GM23338 (cell line): ENCODE results near the gene SETX. TPM values are rescaled to one million over a fixed set of nuclear protein-coding genes. Genes with fewer than 3 reads are reported as not detected.

Experiments used
- ATAC-seq: fragments of 200-7000 bp; cut with Tn5 transposase; 3 replicates; pipeline ENCODE4 v1.9.1; 2020
- DNase-seq: peaks from one replicate; pipeline ENCODE4 v3.0.0-alpha.2; 2015; ENCODE audit warnings: low spot score
- H2AFZ ChIP-seq: fragments of 200-600 bp; sonication (generic); 2 replicates; pipeline ENCODE4 v1.8.0; 2016; ENCODE audit warnings: antibody characterized with exemption, mild to moderate bottlenecking, moderate library complexity
- H3F3A ChIP-seq: fragments of 200-600 bp; sonication (generic); replicated peaks from 2 replicates; pipeline ENCODE4 v1.8.0; 2017; ENCODE audit warnings: antibody characterized with exemption, mixed run types, low read depth
- H3K27ac ChIP-seq: fragments of 200-600 bp; sonication (generic); 2 replicates; pipeline ENCODE4 v1.6.1; 2016; ENCODE audit warnings: low read depth
- H3K27me3 ChIP-seq: fragments of 200-600 bp; sonication (generic); 2 replicates; pipeline ENCODE4 v1.8.0; 2016; ENCODE audit warnings: mild to moderate bottlenecking, mixed run types, moderate library complexity; ENCODE audit not compliant: insufficient read depth
- H3K36me3 ChIP-seq: fragments of 200-600 bp; sonication (generic); 2 replicates; pipeline ENCODE4 v1.8.0; 2016; ENCODE audit warnings: mild to moderate bottlenecking; ENCODE audit not compliant: insufficient read depth
- H3K4me1 ChIP-seq: fragments of 200-600 bp; sonication (generic); 2 replicates; pipeline ENCODE4 v1.8.0; 2016; ENCODE audit warnings: mild to moderate bottlenecking, moderate library complexity; ENCODE audit not compliant: insufficient read depth
- H3K4me2 ChIP-seq: fragments of 200-600 bp; sonication (generic); 2 replicates; pipeline ENCODE4 v1.7.1; 2017; ENCODE audit warnings: mixed run types
- H3K4me3 ChIP-seq: fragments of 200-600 bp; sonication (generic); 2 replicates; pipeline ENCODE4 v1.6.1; 2016; ENCODE audit warnings: mixed run types
- H3K79me2 ChIP-seq: fragments of 200-600 bp; sonication (generic); replicated peaks from 2 replicates; pipeline ENCODE4 v1.8.0; 2017; ENCODE audit warnings: mild to moderate bottlenecking; ENCODE audit not compliant: insufficient read depth
- H3K9me2 ChIP-seq: fragments of 200-600 bp; sonication (generic); 2 replicates; pipeline ENCODE4 v1.8.0; 2017; ENCODE audit not compliant: insufficient read depth
- H4K20me1 ChIP-seq: fragments of 200-600 bp; sonication (generic); replicated peaks from 2 replicates; pipeline ENCODE4 v1.8.0; 2017; ENCODE audit warnings: mild to moderate bottlenecking; ENCODE audit not compliant: insufficient read depth
- H3K27ac Mint-ChIP-seq: 2 replicates; pipeline ENCODE4 v1.8.0; 2020; ENCODE audit warnings: inconsistent platforms, mild to moderate bottlenecking, moderate library complexity, mixed read lengths
- H3K27me3 Mint-ChIP-seq: 3 replicates; pipeline ENCODE4 v1.8.0; 2022; ENCODE audit warnings: low read depth, mild to moderate bottlenecking, moderate library complexity, mixed read lengths, inconsistent platforms; ENCODE audit not compliant: insufficient read depth, poor library complexity
- H3K36me3 Mint-ChIP-seq: 3 replicates; pipeline ENCODE4 v1.8.0; 2021; ENCODE audit warnings: low read depth, mild to moderate bottlenecking, inconsistent platforms, moderate library complexity, mixed read lengths
- H3K4me1 Mint-ChIP-seq: 3 replicates; pipeline ENCODE4 v1.8.0; 2020; ENCODE audit warnings: mild to moderate bottlenecking, inconsistent platforms, mixed read lengths
- H3K4me3 Mint-ChIP-seq: 3 replicates; pipeline ENCODE4 v1.8.0; 2021; ENCODE audit warnings: moderate library complexity, mild to moderate bottlenecking, inconsistent platforms, mixed read lengths
- H3K9me3 Mint-ChIP-seq: 3 replicates; pipeline ENCODE4 v1.8.0; 2020; ENCODE audit warnings: moderate library complexity, mild to moderate bottlenecking, inconsistent platforms, mixed read lengths
- CREB1 ChIP-seq: fragments of 250-450 bp; sonication (Bioruptor Pico); IDR thresholded peaks from 2 replicates; pipeline ENCODE4 v1.5.0; 2020; ENCODE audit warnings: low read depth, mild to moderate bottlenecking, moderate library complexity
- ETS1 ChIP-seq: IDR thresholded peaks from 2 replicates; pipeline ENCODE4 v1.6.1; 2016; ENCODE audit warnings: antibody characterized with exemption
- EZH2 ChIP-seq: fragments of 200-600 bp; sonication (generic); IDR thresholded peaks from one replicate; pipeline ENCODE4 v1.8.0; 2017; ENCODE audit warnings: antibody characterized with exemption, mild to moderate bottlenecking, low read depth; ENCODE audit not compliant: unreplicated experiment
- EZH2phosphoT487 ChIP-seq: fragments of 200-600 bp; sonication (generic); IDR thresholded peaks from one replicate; pipeline ENCODE4 v1.8.1; 2018; ENCODE audit warnings: antibody characterized with exemption; ENCODE audit not compliant: unreplicated experiment
- JUNB ChIP-seq: IDR thresholded peaks from one replicate; pipeline ENCODE4 v1.6.1; 2016; ENCODE audit warnings: antibody characterized with exemption; ENCODE audit not compliant: unreplicated experiment
- NANOG ChIP-seq: IDR thresholded peaks from 2 replicates; pipeline ENCODE4 v1.6.1; 2016; ENCODE audit warnings: antibody characterized with exemption, borderline replicate concordance
- POLR2AphosphoS5 ChIP-seq: IDR thresholded peaks from 2 replicates; pipeline ENCODE4 v1.6.1; 2016; ENCODE audit warnings: antibody characterized with exemption, low read depth
- STAT1 ChIP-seq: IDR thresholded peaks from one replicate; pipeline ENCODE4 v1.6.1; 2016; ENCODE audit warnings: antibody characterized with exemption; ENCODE audit not compliant: unreplicated experiment
- ZNF114 ChIP-seq: fragments of 250-450 bp; sonication (Bioruptor Pico); IDR thresholded peaks from 2 replicates; pipeline ENCODE4 v1.5.0; 2020; ENCODE audit warnings: mild to moderate bottlenecking, moderate library complexity
- ZNF331 ChIP-seq: fragments of 250-450 bp; sonication (Bioruptor Pico); IDR thresholded peaks from 2 replicates; pipeline ENCODE4 v1.5.0; 2020; ENCODE audit warnings: low read depth, mild to moderate bottlenecking, moderate library complexity
- polyA plus RNA-seq: library from polyadenylated mRNA; unstranded; fragments of >200 nt; fragmentation: Nextera tagmentation; extraction: Ambion mirVana; gene quantifications from 2 replicates; pipeline ENCODE4 v1.2.1, GENCODE V29; 2016
- total RNA-seq: library from RNA; depleted of rRNA; stranded (reverse); fragments of >200 nt; shearing (Covaris generic); gene quantifications from 2 replicates; pipeline ENCODE4 v1.2.3, GENCODE V29; 2014
- TF ChIP-seq, protein P1 (sequence below): fragments of 250-450 bp; sonication (Bioruptor Pico); IDR thresholded peaks from 2 replicates; pipeline ENCODE4 v1.5.0; 2020; ENCODE audit warnings: mild to moderate bottlenecking, moderate library complexity
- TF ChIP-seq, protein P2 (sequence below): IDR thresholded peaks from one replicate; pipeline ENCODE4 v1.6.1; 2018; ENCODE audit warnings: antibody characterized with exemption; ENCODE audit not compliant: unreplicated experiment
- TF ChIP-seq, protein P3 (sequence below), 2 experiments: fragments of 200-600 bp in 1 of 2; sonication (generic) in 1 of 2; conservative IDR thresholded peaks; 2 replicates each; pipeline versions ENCODE4 v1.5.1 to v1.6.1; 2016 to 2017; ENCODE audit warnings: antibody characterized with exemption in 2 of 2, low read depth in 2 of 2, mild to moderate bottlenecking in 2 of 2, moderate library complexity in 1 of 2

Gene SETX
- total and polyA plus RNA-seq, 2 experiments from 2014 or later = 17.5 to 49.9 TPM

GRCh38 chr9:132211570-132211969 lies 143.2 kb downstream of the SETX start:
- no peaks in the 10 kb centered on the region for H3K9me3 Mint-ChIP-seq
- H3K4me3 Mint-ChIP-seq = no peak overlapping the region
- H3K27me3 Mint-ChIP-seq = peaks cover 10% of the 10 kb centered on the region

More at GRCh38 chr9:132211570-132211969, 143.2 kb downstream of the SETX start:
- H3K27me3 ChIP-seq = no peaks in the 10 kb centered on the region
- no peak overlapping the region for H3K4me2 ChIP-seq
- H3K27ac Mint-ChIP-seq = no peak overlapping the region
- no peak overlapping the region for H2AFZ ChIP-seq
- no peaks in the 10 kb centered on the region for H3K79me2 ChIP-seq
- no peaks in the 10 kb centered on the region for H3K36me3 Mint-ChIP-seq
- no peaks in the 10 kb centered on the region for H3K9me2 ChIP-seq
- no peak overlapping the region for H3K27ac ChIP-seq
- TF ChIP-seq ZNF331 (CRISPR knock-in tag) (no peak), JUNB (no peak), EZH2 (no peak), ETS1 (no peak), ZNF114 (no peak), CREB1 (no peak), STAT1 (no peak), EZH2phosphoT487 (no peak), POLR2AphosphoS5 (no peak), NANOG (no peak)
- TF ChIP-seq, protein P1, sequence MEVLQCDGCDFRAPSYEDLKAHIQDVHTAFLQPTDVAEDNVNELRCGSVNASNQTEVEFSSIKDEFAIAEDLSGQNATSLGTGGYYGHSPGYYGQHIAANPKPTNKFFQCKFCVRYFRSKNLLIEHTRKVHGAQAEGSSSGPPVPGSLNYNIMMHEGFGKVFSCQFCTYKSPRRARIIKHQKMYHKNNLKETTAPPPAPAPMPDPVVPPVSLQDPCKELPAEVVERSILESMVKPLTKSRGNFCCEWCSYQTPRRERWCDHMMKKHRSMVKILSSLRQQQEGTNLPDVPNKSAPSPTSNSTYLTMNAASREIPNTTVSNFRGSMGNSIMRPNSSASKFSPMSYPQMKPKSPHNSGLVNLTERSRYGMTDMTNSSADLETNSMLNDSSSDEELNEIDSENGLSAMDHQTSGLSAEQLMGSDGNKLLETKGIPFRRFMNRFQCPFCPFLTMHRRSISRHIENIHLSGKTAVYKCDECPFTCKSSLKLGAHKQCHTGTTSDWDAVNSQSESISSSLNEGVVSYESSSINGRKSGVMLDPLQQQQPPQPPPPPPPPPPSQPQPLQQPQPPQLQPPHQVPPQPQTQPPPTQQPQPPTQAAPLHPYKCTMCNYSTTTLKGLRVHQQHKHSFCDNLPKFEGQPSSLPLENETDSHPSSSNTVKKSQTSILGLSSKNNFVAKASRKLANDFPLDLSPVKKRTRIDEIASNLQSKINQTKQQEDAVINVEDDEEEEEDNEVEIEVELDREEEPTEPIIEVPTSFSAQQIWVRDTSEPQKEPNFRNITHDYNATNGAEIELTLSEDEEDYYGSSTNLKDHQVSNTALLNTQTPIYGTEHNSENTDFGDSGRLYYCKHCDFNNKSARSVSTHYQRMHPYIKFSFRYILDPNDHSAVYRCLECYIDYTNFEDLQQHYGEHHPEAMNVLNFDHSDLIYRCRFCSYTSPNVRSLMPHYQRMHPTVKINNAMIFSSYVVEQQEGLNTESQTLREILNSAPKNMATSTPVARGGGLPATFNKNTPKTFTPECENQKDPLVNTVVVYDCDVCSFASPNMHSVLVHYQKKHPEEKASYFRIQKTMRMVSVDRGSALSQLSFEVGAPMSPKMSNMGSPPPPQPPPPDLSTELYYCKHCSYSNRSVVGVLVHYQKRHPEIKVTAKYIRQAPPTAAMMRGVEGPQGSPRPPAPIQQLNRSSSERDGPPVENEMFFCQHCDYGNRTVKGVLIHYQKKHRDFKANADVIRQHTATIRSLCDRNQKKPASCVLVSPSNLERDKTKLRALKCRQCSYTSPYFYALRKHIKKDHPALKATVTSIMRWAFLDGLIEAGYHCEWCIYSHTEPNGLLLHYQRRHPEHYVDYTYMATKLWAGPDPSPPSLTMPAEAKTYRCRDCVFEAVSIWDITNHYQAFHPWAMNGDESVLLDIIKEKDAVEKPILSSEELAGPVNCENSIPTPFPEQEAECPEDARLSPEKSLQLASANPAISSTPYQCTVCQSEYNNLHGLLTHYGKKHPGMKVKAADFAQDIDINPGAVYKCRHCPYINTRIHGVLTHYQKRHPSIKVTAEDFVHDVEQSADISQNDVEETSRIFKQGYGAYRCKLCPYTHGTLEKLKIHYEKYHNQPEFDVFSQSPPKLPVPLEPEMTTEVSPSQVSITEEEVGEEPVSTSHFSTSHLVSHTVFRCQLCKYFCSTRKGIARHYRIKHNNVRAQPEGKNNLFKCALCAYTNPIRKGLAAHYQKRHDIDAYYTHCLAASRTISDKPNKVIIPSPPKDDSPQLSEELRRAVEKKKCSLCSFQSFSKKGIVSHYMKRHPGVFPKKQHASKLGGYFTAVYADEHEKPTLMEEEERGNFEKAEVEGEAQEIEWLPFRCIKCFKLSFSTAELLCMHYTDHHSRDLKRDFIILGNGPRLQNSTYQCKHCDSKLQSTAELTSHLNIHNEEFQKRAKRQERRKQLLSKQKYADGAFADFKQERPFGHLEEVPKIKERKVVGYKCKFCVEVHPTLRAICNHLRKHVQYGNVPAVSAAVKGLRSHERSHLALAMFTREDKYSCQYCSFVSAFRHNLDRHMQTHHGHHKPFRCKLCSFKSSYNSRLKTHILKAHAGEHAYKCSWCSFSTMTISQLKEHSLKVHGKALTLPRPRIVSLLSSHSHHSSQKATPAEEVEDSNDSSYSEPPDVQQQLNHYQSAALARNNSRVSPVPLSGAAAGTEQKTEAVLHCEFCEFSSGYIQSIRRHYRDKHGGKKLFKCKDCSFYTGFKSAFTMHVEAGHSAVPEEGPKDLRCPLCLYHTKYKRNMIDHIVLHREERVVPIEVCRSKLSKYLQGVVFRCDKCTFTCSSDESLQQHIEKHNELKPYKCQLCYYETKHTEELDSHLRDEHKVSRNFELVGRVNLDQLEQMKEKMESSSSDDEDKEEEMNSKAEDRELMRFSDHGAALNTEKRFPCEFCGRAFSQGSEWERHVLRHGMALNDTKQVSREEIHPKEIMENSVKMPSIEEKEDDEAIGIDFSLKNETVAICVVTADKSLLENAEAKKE (CRISPR knock-in tag) = no peak
- TF ChIP-seq, protein P2, sequence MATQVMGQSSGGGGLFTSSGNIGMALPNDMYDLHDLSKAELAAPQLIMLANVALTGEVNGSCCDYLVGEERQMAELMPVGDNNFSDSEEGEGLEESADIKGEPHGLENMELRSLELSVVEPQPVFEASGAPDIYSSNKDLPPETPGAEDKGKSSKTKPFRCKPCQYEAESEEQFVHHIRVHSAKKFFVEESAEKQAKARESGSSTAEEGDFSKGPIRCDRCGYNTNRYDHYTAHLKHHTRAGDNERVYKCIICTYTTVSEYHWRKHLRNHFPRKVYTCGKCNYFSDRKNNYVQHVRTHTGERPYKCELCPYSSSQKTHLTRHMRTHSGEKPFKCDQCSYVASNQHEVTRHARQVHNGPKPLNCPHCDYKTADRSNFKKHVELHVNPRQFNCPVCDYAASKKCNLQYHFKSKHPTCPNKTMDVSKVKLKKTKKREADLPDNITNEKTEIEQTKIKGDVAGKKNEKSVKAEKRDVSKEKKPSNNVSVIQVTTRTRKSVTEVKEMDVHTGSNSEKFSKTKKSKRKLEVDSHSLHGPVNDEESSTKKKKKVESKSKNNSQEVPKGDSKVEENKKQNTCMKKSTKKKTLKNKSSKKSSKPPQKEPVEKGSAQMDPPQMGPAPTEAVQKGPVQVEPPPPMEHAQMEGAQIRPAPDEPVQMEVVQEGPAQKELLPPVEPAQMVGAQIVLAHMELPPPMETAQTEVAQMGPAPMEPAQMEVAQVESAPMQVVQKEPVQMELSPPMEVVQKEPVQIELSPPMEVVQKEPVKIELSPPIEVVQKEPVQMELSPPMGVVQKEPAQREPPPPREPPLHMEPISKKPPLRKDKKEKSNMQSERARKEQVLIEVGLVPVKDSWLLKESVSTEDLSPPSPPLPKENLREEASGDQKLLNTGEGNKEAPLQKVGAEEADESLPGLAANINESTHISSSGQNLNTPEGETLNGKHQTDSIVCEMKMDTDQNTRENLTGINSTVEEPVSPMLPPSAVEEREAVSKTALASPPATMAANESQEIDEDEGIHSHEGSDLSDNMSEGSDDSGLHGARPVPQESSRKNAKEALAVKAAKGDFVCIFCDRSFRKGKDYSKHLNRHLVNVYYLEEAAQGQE = no peak
- TF ChIP-seq, protein P3, sequence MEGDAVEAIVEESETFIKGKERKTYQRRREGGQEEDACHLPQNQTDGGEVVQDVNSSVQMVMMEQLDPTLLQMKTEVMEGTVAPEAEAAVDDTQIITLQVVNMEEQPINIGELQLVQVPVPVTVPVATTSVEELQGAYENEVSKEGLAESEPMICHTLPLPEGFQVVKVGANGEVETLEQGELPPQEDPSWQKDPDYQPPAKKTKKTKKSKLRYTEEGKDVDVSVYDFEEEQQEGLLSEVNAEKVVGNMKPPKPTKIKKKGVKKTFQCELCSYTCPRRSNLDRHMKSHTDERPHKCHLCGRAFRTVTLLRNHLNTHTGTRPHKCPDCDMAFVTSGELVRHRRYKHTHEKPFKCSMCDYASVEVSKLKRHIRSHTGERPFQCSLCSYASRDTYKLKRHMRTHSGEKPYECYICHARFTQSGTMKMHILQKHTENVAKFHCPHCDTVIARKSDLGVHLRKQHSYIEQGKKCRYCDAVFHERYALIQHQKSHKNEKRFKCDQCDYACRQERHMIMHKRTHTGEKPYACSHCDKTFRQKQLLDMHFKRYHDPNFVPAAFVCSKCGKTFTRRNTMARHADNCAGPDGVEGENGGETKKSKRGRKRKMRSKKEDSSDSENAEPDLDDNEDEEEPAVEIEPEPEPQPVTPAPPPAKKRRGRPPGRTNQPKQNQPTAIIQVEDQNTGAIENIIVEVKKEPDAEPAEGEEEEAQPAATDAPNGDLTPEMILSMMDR (conservative IDR thresholded peaks at IDR 0.05; ENCODE audit: low read depth in 2 of 2) = no peak
- H3K36me3 ChIP-seq = no peaks in the 10 kb centered on the region
- H3F3A ChIP-seq = no peaks in the 10 kb centered on the region
- ATAC-seq = no peak
- peaks cover 17% of the 10 kb centered on the region for H3K4me1 Mint-ChIP-seq
- peaks cover 5% of the 10 kb centered on the region; the same call in 1 of the 2 replicates for H3K4me1 ChIP-seq
- no peaks in the 10 kb centered on the region for H4K20me1 ChIP-seq
- no peak overlapping the region for H3K4me3 ChIP-seq
- no peak for DNase-seq
